Jurkat, Clone E6-1 (cell line): ENCODE results near the gene TECTA. TPM values are rescaled to one million over a fixed set of nuclear protein-coding genes. Genes with fewer than 3 reads are reported as not detected.

Source experiments
- DNase-seq: peaks from one replicate; pipeline ENCODE4 v3.0.0-alpha.2; 2011; ENCODE audit warnings: low read depth, low spot score
- H3K4me3 ChIP-seq: 2 replicates; pipeline ENCODE4 v1.5.1; 2011; ENCODE audit warnings: mild to moderate bottlenecking, low read length, control low read depth, moderate library complexity
- polyA plus RNA-seq: library from polyadenylated mRNA; unstranded; fragments of >200 nt; gene quantifications from one replicate; pipeline ENCODE4 v1.2.1, GENCODE V29; 2012; ENCODE audit warnings: missing spikeins; ENCODE audit not compliant: insufficient read length, insufficient read depth

The TECTA gene, protein sequence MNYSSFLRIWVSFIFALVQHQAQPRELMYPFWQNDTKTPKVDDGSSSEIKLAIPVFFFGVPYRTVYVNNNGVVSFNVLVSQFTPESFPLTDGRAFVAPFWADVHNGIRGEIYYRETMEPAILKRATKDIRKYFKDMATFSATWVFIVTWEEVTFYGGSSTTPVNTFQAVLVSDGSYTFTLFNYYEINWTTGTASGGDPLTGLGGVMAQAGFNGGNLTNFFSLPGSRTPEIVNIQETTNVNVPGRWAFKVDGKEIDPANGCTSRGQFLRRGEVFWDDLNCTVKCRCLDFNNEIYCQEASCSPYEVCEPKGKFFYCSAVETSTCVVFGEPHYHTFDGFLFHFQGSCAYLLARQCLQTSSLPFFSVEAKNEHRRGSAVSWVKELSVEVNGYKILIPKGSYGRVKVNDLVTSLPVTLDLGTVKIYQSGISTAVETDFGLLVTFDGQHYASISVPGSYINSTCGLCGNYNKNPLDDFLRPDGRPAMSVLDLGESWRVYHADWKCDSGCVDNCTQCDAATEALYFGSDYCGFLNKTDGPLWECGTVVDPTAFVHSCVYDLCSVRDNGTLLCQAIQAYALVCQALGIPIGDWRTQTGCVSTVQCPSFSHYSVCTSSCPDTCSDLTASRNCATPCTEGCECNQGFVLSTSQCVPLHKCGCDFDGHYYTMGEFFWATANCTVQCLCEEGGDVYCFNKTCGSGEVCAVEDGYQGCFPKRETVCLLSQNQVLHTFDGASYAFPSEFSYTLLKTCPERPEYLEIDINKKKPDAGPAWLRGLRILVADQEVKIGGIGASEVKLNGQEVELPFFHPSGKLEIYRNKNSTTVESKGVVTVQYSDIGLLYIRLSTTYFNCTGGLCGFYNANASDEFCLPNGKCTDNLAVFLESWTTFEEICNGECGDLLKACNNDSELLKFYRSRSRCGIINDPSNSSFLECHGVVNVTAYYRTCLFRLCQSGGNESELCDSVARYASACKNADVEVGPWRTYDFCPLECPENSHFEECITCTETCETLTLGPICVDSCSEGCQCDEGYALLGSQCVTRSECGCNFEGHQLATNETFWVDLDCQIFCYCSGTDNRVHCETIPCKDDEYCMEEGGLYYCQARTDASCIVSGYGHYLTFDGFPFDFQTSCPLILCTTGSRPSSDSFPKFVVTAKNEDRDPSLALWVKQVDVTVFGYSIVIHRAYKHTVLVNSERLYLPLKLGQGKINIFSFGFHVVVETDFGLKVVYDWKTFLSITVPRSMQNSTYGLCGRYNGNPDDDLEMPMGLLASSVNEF (N-terminal part only)
- not detected for polyA plus RNA-seq

DNA sequence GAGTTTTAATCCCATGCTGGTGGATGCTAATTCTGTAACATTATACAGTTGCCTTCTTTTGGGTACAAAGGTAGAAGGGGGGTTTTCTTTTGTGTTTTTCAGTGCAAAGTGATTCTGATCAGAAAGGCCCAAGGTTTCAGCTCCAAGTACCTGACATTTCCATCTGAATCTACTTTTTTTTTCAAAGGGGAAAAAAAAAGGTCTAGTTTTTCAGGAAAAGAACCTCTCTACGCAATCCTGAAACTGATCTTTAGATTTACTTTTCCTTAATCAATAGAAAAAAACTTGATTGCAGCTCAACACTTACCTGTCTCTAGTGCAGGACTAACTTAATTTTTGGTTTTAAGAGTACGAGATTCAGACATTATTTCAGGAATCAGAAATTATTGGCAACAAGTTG is at the start of gene TECTA:
Gene TECTA, plus strand, starts transcription at position 301 of the 400 bp plus-strand sequence. CDS start 1,423 bp downstream, outside the sequence.
- DNase-seq: no peak
- no peak within 1 kb of the TSS for H3K4me3 ChIP-seq

GRCh38 chr11:121053244-121053643 is 47.8 kb upstream of the TECTA start:
- H3K4me3 ChIP-seq: no peak overlapping the region
- no peak for DNase-seq

- no peak overlapping the region for H3K4me3 ChIP-seq
- DNase-seq: no peak
Observed at GRCh38 chr11:121054266-121054665, 46.8 kb upstream of the TECTA start.

- DNase-seq: no peak
- no peak overlapping the region for H3K4me3 ChIP-seq
Observed at GRCh38 chr11:121055076-121055475, 46.0 kb upstream of the TECTA start.

DNA sequence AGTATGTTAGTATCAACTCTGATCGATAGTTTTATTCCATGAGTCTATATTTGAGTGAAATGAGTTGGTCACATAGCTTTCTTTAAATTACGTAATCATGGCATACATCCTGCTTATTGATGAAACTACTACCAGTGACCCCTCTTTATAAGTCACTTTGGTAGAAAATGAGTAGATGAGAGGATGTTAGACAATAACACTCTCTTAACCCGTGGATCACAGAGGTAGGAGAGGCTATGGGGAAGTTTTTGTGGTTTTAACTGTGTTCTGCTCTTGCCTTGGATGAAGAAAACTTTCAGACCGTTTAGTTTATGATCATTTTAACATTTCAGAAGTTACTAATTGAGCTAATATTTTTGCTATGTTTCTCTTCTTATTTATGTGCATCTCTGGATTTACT is 43.1 kb upstream of the TECTA start:
- H3K4me3 ChIP-seq: no peak overlapping the region
- DNase-seq: no peak

DNA sequence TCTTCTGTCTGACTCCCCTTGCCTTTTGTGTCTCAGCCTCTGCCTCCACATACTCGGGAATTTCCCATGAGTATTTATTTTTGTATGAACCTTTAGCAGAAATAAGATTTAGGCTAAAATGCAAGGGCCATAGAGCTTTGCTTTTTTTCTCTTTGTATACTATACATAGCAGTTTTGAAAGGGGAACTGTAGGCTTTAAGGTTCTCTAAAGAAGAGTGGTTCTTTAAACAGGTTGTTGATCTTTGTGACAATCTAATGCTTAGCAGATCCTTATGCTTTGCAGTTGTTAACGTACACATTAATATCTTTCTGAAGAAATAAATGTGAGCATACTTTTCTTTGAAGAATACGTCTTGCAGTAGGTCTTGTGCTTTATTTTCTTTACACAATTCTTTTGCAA is 42.1 kb upstream of the TECTA start:
- no peak for DNase-seq
- H3K4me3 ChIP-seq: no peak overlapping the region

- no peak overlapping the region for H3K4me3 ChIP-seq
- DNase-seq: no peak
Observed at GRCh38 chr11:121059605-121060004, 41.4 kb upstream of the TECTA start.

- no peak overlapping the region for H3K4me3 ChIP-seq
- peak; percentile 20 for DNase-seq
Observed at GRCh38 chr11:121063728-121064127, 37.3 kb upstream of the TECTA start.

- DNase-seq: no peak
- H3K4me3 ChIP-seq: no peak overlapping the region
Observed at GRCh38 chr11:121066623-121067022, 34.4 kb upstream of the TECTA start.

GRCh38 chr11:121067026-121067425 is 34.0 kb upstream of the TECTA start:
- no peak for DNase-seq
- no peak overlapping the region for H3K4me3 ChIP-seq

DNA sequence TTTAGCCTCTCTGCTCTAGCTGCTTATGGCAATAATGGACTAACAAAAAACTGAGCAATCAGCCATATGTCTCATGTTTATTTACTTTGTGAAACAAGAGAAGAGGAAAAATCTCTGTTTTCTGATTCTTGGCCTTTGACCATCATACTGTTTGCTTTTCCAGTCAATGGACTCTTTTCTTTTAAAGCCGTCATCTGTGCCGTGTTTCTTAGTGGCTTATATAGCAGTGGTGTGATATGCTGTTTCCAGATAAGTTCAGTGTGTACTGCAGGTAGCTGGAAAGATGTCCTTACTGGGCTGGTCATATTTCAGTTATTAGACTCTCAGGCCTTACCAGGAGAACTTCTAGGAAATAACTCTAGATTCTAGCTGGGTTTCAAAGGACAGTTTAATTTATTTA is 33.6 kb upstream of the TECTA start:
- H3K4me3 ChIP-seq: no peak overlapping the region
- no peak for DNase-seq

DNA sequence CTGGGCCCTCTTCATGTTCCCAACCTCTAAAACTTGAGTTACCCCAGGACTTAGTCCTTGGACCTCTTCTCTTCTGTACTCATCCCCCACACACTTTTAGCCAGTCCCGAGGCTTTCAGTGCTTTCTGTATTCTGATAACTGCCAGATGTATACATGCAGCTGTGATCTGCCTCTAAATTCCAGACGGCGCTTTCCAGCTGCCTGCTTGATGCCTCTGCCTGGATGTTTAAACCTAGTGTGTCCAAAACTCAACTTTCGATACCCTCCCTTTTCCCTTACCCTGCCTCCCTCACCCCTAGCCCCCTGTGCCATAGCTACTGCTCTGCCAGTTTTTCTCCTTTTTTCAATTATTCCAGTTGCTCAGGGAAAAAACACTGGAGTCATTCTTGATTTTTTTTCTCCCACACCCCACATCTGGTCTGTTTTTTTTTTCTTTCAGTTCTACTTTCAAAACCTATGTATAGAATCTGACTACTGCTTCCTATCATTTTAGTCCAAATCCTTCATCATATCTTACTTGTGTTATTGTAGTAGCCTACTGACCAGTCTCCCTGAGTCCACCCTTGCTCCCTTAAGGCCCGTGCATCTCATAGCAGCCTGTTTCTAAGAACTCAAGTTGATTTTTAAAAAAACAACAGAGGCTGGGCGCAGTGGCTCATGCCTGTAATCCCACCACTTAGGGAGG is 32.9 kb upstream of the TECTA start:
- H3K4me3 ChIP-seq: no peak overlapping the region
- DNase-seq: no peak

- no peak for DNase-seq
Observed at GRCh38 chr11:121068787-121069186, 32.3 kb upstream of the TECTA start.

GRCh38 chr11:121070951-121071845 is 29.8 kb upstream of the TECTA start:
- H3K4me3 ChIP-seq: no peak overlapping the region
- DNase-seq: no peak

More at GRCh38 chr11:121068787-121069186, 32.3 kb upstream of the TECTA start:
- H3K4me3 ChIP-seq: no peak overlapping the region

DNA sequence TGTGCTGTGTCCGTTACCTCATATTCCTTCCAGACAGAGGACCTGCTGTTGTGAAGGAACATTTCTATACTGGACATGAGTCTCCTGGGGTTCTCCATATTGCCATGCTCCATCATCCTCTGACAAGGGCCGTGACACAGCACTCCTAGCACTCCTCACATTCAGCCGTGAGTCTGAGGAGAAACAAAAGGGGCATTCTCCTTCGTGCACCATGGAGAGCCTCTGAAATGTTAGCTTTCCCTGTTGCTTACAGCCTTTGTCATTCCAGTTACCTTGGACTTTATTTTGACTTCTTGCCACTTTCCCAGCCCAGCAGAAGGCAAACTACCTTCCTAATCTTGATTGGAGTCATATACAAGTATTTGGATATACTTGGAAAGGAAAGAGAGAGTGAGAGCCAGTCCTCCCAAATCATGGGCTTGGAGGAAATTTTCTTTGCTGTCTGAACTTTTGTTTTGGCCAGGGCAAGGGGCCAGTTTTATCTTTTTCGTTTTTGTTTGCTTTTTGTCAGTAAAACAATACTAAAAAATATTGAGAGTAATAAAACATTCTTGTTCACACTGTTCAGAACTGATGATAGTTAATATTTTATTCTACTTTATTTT is 29.1 kb upstream of the TECTA start:
- no peak for DNase-seq
- no peak overlapping the region for H3K4me3 ChIP-seq

DNA sequence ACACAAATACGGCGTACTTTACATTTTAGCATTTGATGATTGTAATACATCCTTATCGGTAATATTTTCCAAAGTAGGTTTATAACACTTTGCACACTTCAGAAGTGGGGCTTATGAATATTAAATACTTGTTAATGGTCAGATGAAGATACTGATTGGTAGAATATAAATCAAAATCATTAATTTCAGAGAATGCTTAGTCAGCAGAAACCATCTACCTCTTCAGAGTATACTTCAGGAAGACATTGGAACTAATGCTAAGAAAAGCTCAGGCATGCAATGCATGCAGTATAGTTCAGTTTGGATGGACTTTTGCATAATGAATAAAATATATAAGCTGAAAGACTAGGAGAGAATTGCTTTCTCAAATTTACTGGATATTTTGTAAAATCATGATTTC is 19.7 kb upstream of the TECTA start:
- no peak for DNase-seq
- no peak overlapping the region for H3K4me3 ChIP-seq

- H3K4me3 ChIP-seq: no peak overlapping the region
- no peak for DNase-seq
Observed at GRCh38 chr11:121082219-121082618, 18.8 kb upstream of the TECTA start.
